Measurements from ENCODE around the gene STC2. TPM values are rescaled to one million over a fixed set of nuclear protein-coding genes. Genes with fewer than 3 reads are reported as not detected.

Gene STC2
- total and polyA plus RNA-seq, 2 of the 4 experiments (the other 2 are of a cell fraction) = 87.5 to 270 TPM

GRCh38 chr5:173341961-173342430 lies 13.8 kb upstream of the STC2 start:
- Histone ChIP-seq H3K23ac (ENCODE audit: low read depth, low read length) (no peak overlapping the region), H3K36me3 (ENCODE audit: control insufficient read depth, insufficient read depth, low read length) (no peaks in the 10 kb centered on the region), H3K4me3 (ENCODE audit: insufficient read depth, low read depth, low read length) (no peak overlapping the region), H3K18ac (ENCODE audit: low read depth, low read length) (no peak overlapping the region), H2AK9ac (replicated peaks; ENCODE audit: low read depth, low read length, poor library complexity) (no peak overlapping the region), H4K5ac (ENCODE audit: low read depth, low read length) (peak overlapping the region; percentile 12; the same call in 1 of the 2 replicates), H3K4ac (ENCODE audit: low read depth, low read length) (0 out of 2 replicates have a peak overlapping the region, but pooled peaks have one; percentile 34), H3K4me2 (ENCODE audit: low read depth, low read length) (no peak overlapping the region), H3K79me1 (ENCODE audit: low read depth in 1 of 2, low read length in 2 of 2) (no peaks in the 10 kb centered on the region), H4K8ac (ENCODE audit: low read depth in 2 of 2, low read length in 2 of 2) (no peak overlapping the region), H3K27ac (ENCODE audit: insufficient read depth, low read length) (no peak overlapping the region), H3K4me1 (ENCODE audit: control insufficient read depth, insufficient read depth, low read length) (peaks cover 3% of the 10 kb centered on the region; the same call in 1 of the 2 replicates), H3K9ac (ENCODE audit: low read depth, low read length) (no peak overlapping the region), H3K14ac (replicated peaks; ENCODE audit: low read depth, low read length) (no peak overlapping the region), H2AK5ac (ENCODE audit: low read depth, low read length) (no peak overlapping the region), H2BK20ac (ENCODE audit: low read depth, low read length) (no peak overlapping the region), H3K56ac (ENCODE audit: extremely low read depth, insufficient read depth, low read length) (no peak overlapping the region), H2BK15ac (ENCODE audit: low read depth, low read length) (no peak overlapping the region), H2BK120ac (ENCODE audit: low read depth, low read length) (no peak overlapping the region; the same call in 1 of the 2 replicates), H3K27me3 (ENCODE audit: control insufficient read depth, insufficient read depth, low read length) (no peaks in the 10 kb centered on the region; the same call in 1 of the 2 replicates), H2AFZ (replicated peaks; ENCODE audit: low read length, poor library complexity) (peak overlapping the region; percentile 65), H4K91ac (ENCODE audit: insufficient read depth, low read depth, low read length) (no peak overlapping the region; the same call in 1 of the 2 replicates), H2BK5ac (ENCODE audit: low read depth, low read length, poor library complexity, severe bottlenecking) (no peak overlapping the region), H4K20me1 (ENCODE audit: insufficient read depth, low read length) (no peaks in the 10 kb centered on the region), H3K9me3 (ENCODE audit: control insufficient read depth, insufficient read depth, low read length) (no peaks in the 10 kb centered on the region), H3K9me1 (ENCODE audit: insufficient read depth, low read length) (no peaks in the 10 kb centered on the region; the same call in 1 of the 2 replicates)
- WGBS, 2 experiments (ENCODE audit: extremely low coverage in 2 of 2, insufficient read length in 1 of 2) = no CpG with 5 or more reads among the region's 7 CpGs
- BruUV-seq (replicated peaks) = no TSS peak
- DNase-seq = no peak
- POLR2A ChIA-PET (ENCODE audit: unreplicated experiment) = no interaction called here
- TF ChIP-seq ELK1 (IDR thresholded peaks at IDR 0.05; ENCODE audit: borderline replicate concordance, low read depth, low read length) (no peak), POLR2A (IDR thresholded peaks at IDR 0.05; ENCODE audit: low read depth, low read length) (no peak), FOS (IDR thresholded peaks at IDR 0.05; ENCODE audit: low read depth, low read length) (no peak), MAFK (IDR thresholded peaks at IDR 0.05; ENCODE audit: low read depth, low read length) (no peak), MAZ (IDR thresholded peaks at IDR 0.05; ENCODE audit: borderline replicate concordance, low read depth, low read length) (no peak), RFX5 (IDR thresholded peaks at IDR 0.05; ENCODE audit: low read depth, low read length) (no peak), RCOR1 (IDR thresholded peaks at IDR 0.05; ENCODE audit: insufficient replicate concordance, low read length) (no peak), USF2 (IDR thresholded peaks at IDR 0.05; ENCODE audit: low read depth, low read length) (no peak), BHLHE40 (IDR thresholded peaks at IDR 0.05; ENCODE audit: low read depth, low read length) (no peak), RAD21 (IDR thresholded peaks at IDR 0.05; ENCODE audit: low read length) (no peak), CHD1 (IDR thresholded peaks at IDR 0.05; ENCODE audit: low read depth, low read length) (no peak), CTCF (conservative IDR thresholded peaks at IDR 0.05; ENCODE audit: low read depth, low read length) (no peak), NFE2L2 (IDR thresholded peaks at IDR 0.05; ENCODE audit: low read depth, low read length) (no peak), SMC3 (IDR thresholded peaks at IDR 0.05; ENCODE audit: low read depth, low read length) (no peak)
- no peak for ATAC-seq (ENCODE audit: low read depth)
- CTCF ChIA-PET = no interaction called here
- in situ Hi-C loops (cut with MboI; ENCODE audit: low sequenced_read_pairs) = no loop called here
- intact Hi-C loops (cut with micrococcal nuclease) = no loop called here
- dilution Hi-C loops (cut with HindIII; ENCODE audit: low sequenced_read_pairs, unreplicated experiment) = no loop called here

Data from IMR-90 (cell line).